ENCODE results near the gene FRG1.
"Not testable (repeated sequence)": the region's sequence is repeated elsewhere in the genome, so short reads cannot be mapped to it uniquely, and the experiment has no call there.

Gene FRG1

DNA sequence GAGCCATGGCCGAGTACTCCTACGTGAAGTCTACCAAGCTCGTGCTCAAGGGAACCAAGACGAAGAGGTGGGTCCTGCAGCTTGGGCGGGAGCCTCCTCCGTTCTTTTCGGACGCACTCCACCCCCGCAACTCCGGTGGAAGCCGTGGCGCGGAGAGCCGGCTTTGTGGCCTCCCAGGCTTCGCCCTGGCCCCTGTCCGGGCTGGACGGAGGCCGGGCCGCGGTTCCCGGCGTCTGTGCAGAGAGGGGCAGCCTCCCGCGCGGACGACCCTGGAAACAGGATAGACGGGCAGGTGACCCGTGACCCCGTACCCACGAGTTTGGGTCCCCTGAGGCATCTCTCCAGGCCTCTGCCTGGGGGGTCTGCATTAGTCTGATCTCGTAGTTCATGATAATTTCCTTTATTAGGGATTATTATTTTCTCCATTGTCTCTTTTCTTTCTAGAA lies 356 bp downstream of the FRG1 start:
- peaks cover 0 to 1% of the 10 kb centered on the region in 2 experiments for H3K36me3 ChIP-seq (ENCODE audit: control insufficient read depth in 1 of 2, insufficient read depth in 2 of 2, low read length in 2 of 2)
- H2BK5ac ChIP-seq (ENCODE audit: low read depth, low read length, poor library complexity) = no peak overlapping the region
- peak overlapping the region; percentile 84 for H4K12ac ChIP-seq (ENCODE audit: low read depth, low read length)
- peak overlapping the region; percentile 89 for H4K8ac ChIP-seq (ENCODE audit: low read depth, low read length)
- H2AFZ ChIP-seq (ENCODE audit: insufficient read depth, low read length, poor library complexity) = peak overlapping the region; percentile 98
- H3K4ac ChIP-seq (ENCODE audit: low read depth, low read length) = peak overlapping the region; percentile 3
- H2AK5ac ChIP-seq (ENCODE audit: low read length) = no peak overlapping the region
- no peaks in the 10 kb centered on the region for H3K4me1 ChIP-seq (ENCODE audit: control insufficient read depth in 1 of 2, insufficient read depth in 2 of 2, low read length in 2 of 2)
- peak overlapping the region; percentile 98 for H3K4me3 ChIP-seq (ENCODE audit: low read depth, low read length)
- H3K79me1 ChIP-seq (ENCODE audit: low read length) = peaks cover 8% of the 10 kb centered on the region
- no peaks in the 10 kb centered on the region for H3K27me3 ChIP-seq (ENCODE audit: insufficient read depth, low read length)
- DNase-seq = no peak
- no peak overlapping the region for H2BK12ac ChIP-seq (ENCODE audit: low read length)
- H3K9ac ChIP-seq (ENCODE audit: low read length) = peak overlapping the region; percentile 99
- no CpG with 5 or more reads among the region's 31 CpGs for WGBS (ENCODE audit: extremely low coverage, insufficient coverage, insufficient read length)
- H3K27ac ChIP-seq (ENCODE audit: low read depth, low read length) = peak overlapping the region; percentile 90
- H3K79me2 ChIP-seq (ENCODE audit: control insufficient read depth, insufficient read depth, low read length, poor library complexity) = peaks cover 7% of the 10 kb centered on the region
- peak overlapping the region; percentile 59 for H3K4me2 ChIP-seq (ENCODE audit: low read length)
- H3K14ac ChIP-seq (ENCODE audit: low read length) = peak overlapping the region; percentile 13
- H2BK120ac ChIP-seq (ENCODE audit: insufficient read depth, low read length, poor library complexity) = no peak overlapping the region
- H3K9me3 ChIP-seq (ENCODE audit: insufficient read depth, low read depth, low read length) = no peaks in the 10 kb centered on the region
- peak overlapping the region; percentile 51 for H4K91ac ChIP-seq (ENCODE audit: low read depth, low read length)
- H3K23ac ChIP-seq (ENCODE audit: low read length) = no peak overlapping the region
- peak overlapping the region; percentile 75 for H3K18ac ChIP-seq (ENCODE audit: low read length)

DNA sequence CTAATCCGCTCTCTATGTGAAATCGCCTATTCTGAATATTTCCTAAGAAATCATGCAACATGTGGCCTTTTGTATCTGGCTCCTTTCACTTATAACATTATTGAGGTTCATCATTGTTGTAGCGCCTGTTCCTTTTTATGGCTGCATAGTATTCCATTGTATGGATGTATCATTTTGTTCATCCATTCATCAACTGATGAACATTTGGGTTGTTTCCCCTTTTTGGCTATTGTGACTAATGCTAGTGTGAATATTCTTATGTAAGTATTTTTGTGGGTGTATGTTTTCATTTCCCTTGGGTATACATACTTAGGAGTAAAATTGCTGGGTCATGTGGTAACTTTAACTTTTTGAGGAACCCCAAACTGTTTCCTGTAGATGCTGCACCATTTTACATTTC lies 1.7 kb downstream of the FRG1 start:
- not testable (repeated sequence) for H3K14ac ChIP-seq (ENCODE audit: low read length); H3K79me1 ChIP-seq (ENCODE audit: low read length); H3K9me3 ChIP-seq (ENCODE audit: insufficient read depth, low read depth, low read length); DNase-seq; H2AFZ ChIP-seq (ENCODE audit: insufficient read depth, low read length, poor library complexity); H3K27me3 ChIP-seq (ENCODE audit: insufficient read depth, low read length); H3K36me3 ChIP-seq (ENCODE audit: control insufficient read depth in 1 of 2, insufficient read depth in 2 of 2, low read length in 2 of 2); H3K9ac ChIP-seq (ENCODE audit: low read length); H3K4me2 ChIP-seq (ENCODE audit: low read length); H3K23ac ChIP-seq (ENCODE audit: low read length); H2BK12ac ChIP-seq (ENCODE audit: low read length); H4K91ac ChIP-seq (ENCODE audit: low read depth, low read length); H2AK5ac ChIP-seq (ENCODE audit: low read length); H3K4me1 ChIP-seq (ENCODE audit: control insufficient read depth in 1 of 2, insufficient read depth in 2 of 2, low read length in 2 of 2); H3K4ac ChIP-seq (ENCODE audit: low read depth, low read length); H2BK120ac ChIP-seq (ENCODE audit: insufficient read depth, low read length, poor library complexity); H3K18ac ChIP-seq (ENCODE audit: low read length); H4K12ac ChIP-seq (ENCODE audit: low read depth, low read length); H3K4me3 ChIP-seq (ENCODE audit: low read depth, low read length); H2BK5ac ChIP-seq (ENCODE audit: low read depth, low read length, poor library complexity); H4K8ac ChIP-seq (ENCODE audit: low read depth, low read length); H3K27ac ChIP-seq (ENCODE audit: low read depth, low read length); H3K79me2 ChIP-seq (ENCODE audit: control insufficient read depth, insufficient read depth, low read length, poor library complexity)
- no CpG with 5 or more reads among the region's 3 CpGs for WGBS (ENCODE audit: extremely low coverage, insufficient coverage, insufficient read length)

DNA sequence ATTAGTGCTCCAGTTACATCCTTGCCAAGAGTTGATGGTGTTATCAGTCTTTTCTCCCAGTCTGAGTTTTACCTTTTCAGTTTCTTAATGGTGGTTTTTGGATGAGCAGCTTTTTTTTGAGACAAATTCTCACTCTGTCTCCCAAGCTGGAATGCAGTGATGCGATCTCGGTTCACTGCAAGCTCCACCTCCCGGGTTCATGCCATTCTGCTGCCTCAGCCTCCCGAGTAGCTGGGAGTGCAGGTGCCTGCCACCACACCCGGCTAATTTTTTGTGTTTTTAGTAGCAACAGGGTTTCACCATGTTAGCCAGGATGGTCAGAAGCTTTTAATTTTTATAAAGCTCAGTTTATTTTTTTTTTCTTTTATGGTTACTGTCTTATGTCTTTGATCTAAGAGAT lies 3.4 kb downstream of the FRG1 start:
- not testable (repeated sequence) for H4K91ac ChIP-seq (ENCODE audit: low read depth, low read length); H3K23ac ChIP-seq (ENCODE audit: low read length); H2BK12ac ChIP-seq (ENCODE audit: low read length); H3K4me1 ChIP-seq (ENCODE audit: control insufficient read depth in 1 of 2, insufficient read depth in 2 of 2, low read length in 2 of 2); H3K4me2 ChIP-seq (ENCODE audit: low read length); H2BK120ac ChIP-seq (ENCODE audit: insufficient read depth, low read length, poor library complexity); H2BK5ac ChIP-seq (ENCODE audit: low read depth, low read length, poor library complexity); H3K4me3 ChIP-seq (ENCODE audit: low read depth, low read length); H3K27ac ChIP-seq (ENCODE audit: low read depth, low read length); H3K27me3 ChIP-seq (ENCODE audit: insufficient read depth, low read length); H3K4ac ChIP-seq (ENCODE audit: low read depth, low read length); H2AFZ ChIP-seq (ENCODE audit: insufficient read depth, low read length, poor library complexity); H3K79me1 ChIP-seq (ENCODE audit: low read length); H3K9me3 ChIP-seq (ENCODE audit: insufficient read depth, low read depth, low read length); H3K36me3 ChIP-seq (ENCODE audit: control insufficient read depth in 1 of 2, insufficient read depth in 2 of 2, low read length in 2 of 2); H3K18ac ChIP-seq (ENCODE audit: low read length); H2AK5ac ChIP-seq (ENCODE audit: low read length); H3K9ac ChIP-seq (ENCODE audit: low read length); H4K8ac ChIP-seq (ENCODE audit: low read depth, low read length); H4K12ac ChIP-seq (ENCODE audit: low read depth, low read length); H3K14ac ChIP-seq (ENCODE audit: low read length); H3K79me2 ChIP-seq (ENCODE audit: control insufficient read depth, insufficient read depth, low read length, poor library complexity)
- DNase-seq = peak; percentile 53 to 60
- WGBS (ENCODE audit: extremely low coverage, insufficient coverage, insufficient read length) = no CpG with 5 or more reads among the region's 5 CpGs

DNA sequence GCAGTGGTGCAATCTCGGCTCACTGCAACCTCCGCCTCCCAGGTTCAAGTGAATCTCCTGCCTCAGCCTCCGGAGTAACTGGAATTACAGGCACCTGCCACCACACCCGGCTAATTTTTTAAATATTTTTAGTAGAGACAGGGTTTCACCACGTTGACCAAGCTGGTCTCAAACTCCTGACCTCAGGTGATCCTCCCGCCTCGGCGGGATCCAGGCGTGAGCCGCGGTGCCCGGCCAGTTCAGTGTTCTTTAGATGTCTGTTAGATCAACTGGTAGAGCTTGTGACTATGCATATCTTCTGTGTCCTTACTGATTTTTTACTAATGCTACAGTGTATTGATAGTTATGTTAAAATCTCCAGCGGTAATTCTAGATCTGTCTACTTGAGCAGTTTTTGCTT lies 6.2 kb downstream of the FRG1 start:
- WGBS (ENCODE audit: extremely low coverage, insufficient coverage, insufficient read length) = no CpG with 5 or more reads among the region's 13 CpGs
- H2BK12ac ChIP-seq (ENCODE audit: low read length) = not testable (repeated sequence)

More for the DNA sequence above, 6.2 kb downstream of the FRG1 start:
- not testable (repeated sequence) for H2BK120ac ChIP-seq (ENCODE audit: insufficient read depth, low read length, poor library complexity); H2AK5ac ChIP-seq (ENCODE audit: low read length); H3K14ac ChIP-seq (ENCODE audit: low read length); H3K36me3 ChIP-seq (ENCODE audit: control insufficient read depth in 1 of 2, insufficient read depth in 2 of 2, low read length in 2 of 2); H2AFZ ChIP-seq (ENCODE audit: insufficient read depth, low read length, poor library complexity); H3K27ac ChIP-seq (ENCODE audit: low read depth, low read length); H3K18ac ChIP-seq (ENCODE audit: low read length); H3K79me1 ChIP-seq (ENCODE audit: low read length); H3K23ac ChIP-seq (ENCODE audit: low read length); H3K4me1 ChIP-seq (ENCODE audit: control insufficient read depth in 1 of 2, insufficient read depth in 2 of 2, low read length in 2 of 2); H3K9me3 ChIP-seq (ENCODE audit: insufficient read depth, low read depth, low read length); H4K8ac ChIP-seq (ENCODE audit: low read depth, low read length); H3K79me2 ChIP-seq (ENCODE audit: control insufficient read depth, insufficient read depth, low read length, poor library complexity); H3K4me2 ChIP-seq (ENCODE audit: low read length); H4K12ac ChIP-seq (ENCODE audit: low read depth, low read length); H3K4ac ChIP-seq (ENCODE audit: low read depth, low read length); H3K27me3 ChIP-seq (ENCODE audit: insufficient read depth, low read length); H3K4me3 ChIP-seq (ENCODE audit: low read depth, low read length); H3K9ac ChIP-seq (ENCODE audit: low read length); H4K91ac ChIP-seq (ENCODE audit: low read depth, low read length); H2BK5ac ChIP-seq (ENCODE audit: low read depth, low read length, poor library complexity)
- peak; percentile 85 to 89 for DNase-seq
